Caco-2 (cell line): ENCODE measurements around the gene STK38L. TPM values are rescaled to one million over a fixed set of nuclear protein-coding genes. Genes with fewer than 3 reads are reported as not detected.

Experiments
- BruUV-seq: library from RNA; stranded (reverse); fragments of 400-500 nt; replicated peaks from 2 replicates; lab custom pipeline; 2021; lab: Mats Ljungman, UMichigan
- CTCF ChIA-PET: fragments of 300-600 bp; sonication (Branson Sonifier 250); formaldehyde crosslinking; loops from one replicate; lab custom pipeline; 2022; ENCODE audit warnings: antibody characterized with exemption; lab: Charles Lee
- POLR2A ChIA-PET: fragments of 300-600 bp; sonication (Branson Sonifier 250); formaldehyde crosslinking; loops from one replicate; lab custom pipeline; 2022; ENCODE audit warnings: antibody characterized with exemption; lab: Charles Lee
- DNase-seq, 2 experiments: peaks; one replicate each; pipeline versions ENCODE4 v3.0.0 to v3.0.0-alpha.2; 2020 to 2022
- H3K27me3 ChIP-seq: replicated peaks from 2 replicates; pipeline ENCODE4 v1.6.0; 2011; ENCODE audit warnings: low read length; ENCODE audit not compliant: control insufficient read depth, insufficient read depth
- H3K36me3 ChIP-seq: 2 replicates; pipeline ENCODE4 v1.5.1; 2011; ENCODE audit warnings: low read length; ENCODE audit not compliant: control insufficient read depth, insufficient read depth
- H3K4me1 ChIP-seq: fragments of 250-450 bp; sonication (Bioruptor Pico); 2 replicates; pipeline ENCODE4 v1.5.1; 2020; ENCODE audit warnings: mild to moderate bottlenecking
- H3K4me3 ChIP-seq: 2 replicates; pipeline ENCODE4 v1.5.1; 2011; ENCODE audit warnings: low read depth, mild to moderate bottlenecking, control low read depth, low read length
- H3K9me3 ChIP-seq: fragments of 250-450 bp; sonication (Bioruptor Pico); 2 replicates; pipeline ENCODE4 v1.5.1; 2020; ENCODE audit warnings: mild to moderate bottlenecking, moderate library complexity
- H3K27ac Mint-ChIP-seq: one replicate; pipeline ENCODE4 v1.8.0; 2022; ENCODE audit warnings: mixed read lengths; ENCODE audit not compliant: unreplicated experiment
- H3K27me3 Mint-ChIP-seq: one replicate; pipeline ENCODE4 v1.8.0; 2022; ENCODE audit warnings: mixed read lengths; ENCODE audit not compliant: insufficient read depth, unreplicated experiment
- H3K36me3 Mint-ChIP-seq: one replicate; pipeline ENCODE4 v1.8.0; 2022; ENCODE audit warnings: mild to moderate bottlenecking, mixed read lengths; ENCODE audit not compliant: insufficient read depth, unreplicated experiment
- H3K4me1 Mint-ChIP-seq: one replicate; pipeline ENCODE4 v1.8.0; 2022; ENCODE audit warnings: low read depth, mixed read lengths; ENCODE audit not compliant: unreplicated experiment
- H3K4me3 Mint-ChIP-seq: one replicate; pipeline ENCODE4 v1.8.0; 2022; ENCODE audit warnings: mild to moderate bottlenecking, moderate library complexity, mixed read lengths; ENCODE audit not compliant: unreplicated experiment
- H3K9me3 Mint-ChIP-seq: one replicate; pipeline ENCODE4 v1.8.0; 2022; ENCODE audit warnings: mixed read lengths; ENCODE audit not compliant: unreplicated experiment
- intact Hi-C: fragments of 100-400 bp; cut with micrococcal nuclease; formaldehyde crosslinking; loops from one replicate; pipeline ENCODE4 v1.10.0; 2022; ENCODE audit not compliant: unreplicated experiment
- total RNA-seq: library from RNA; stranded (reverse); gene quantifications from 2 replicates; pipeline ENCODE4 v1.2.3, GENCODE V29; 2022
- TF ChIP-seq, protein P1 (sequence below), 2 experiments: fragments of 200-600 bp in 1 of 2; IDR thresholded peaks; 1 replicate in 1 of 2; 2 replicates in 1 of 2; pipeline versions ENCODE4 v1.5.1 to v1.8.0; 2011 to 2022; ENCODE audit warnings: antibody characterized with exemption in 1 of 2, control low read depth in 1 of 2, inconsistent platforms in 1 of 2, low read depth in 1 of 2, low read length in 1 of 2, mild to moderate bottlenecking in 1 of 2, moderate library complexity in 1 of 2; ENCODE audit not compliant: insufficient read depth in 1 of 2, severe bottlenecking in 1 of 2, unreplicated experiment in 1 of 2

STK38L gene
- total RNA-seq, 1 experiment from 2014 or later, result 59.4 TPM

DNA sequence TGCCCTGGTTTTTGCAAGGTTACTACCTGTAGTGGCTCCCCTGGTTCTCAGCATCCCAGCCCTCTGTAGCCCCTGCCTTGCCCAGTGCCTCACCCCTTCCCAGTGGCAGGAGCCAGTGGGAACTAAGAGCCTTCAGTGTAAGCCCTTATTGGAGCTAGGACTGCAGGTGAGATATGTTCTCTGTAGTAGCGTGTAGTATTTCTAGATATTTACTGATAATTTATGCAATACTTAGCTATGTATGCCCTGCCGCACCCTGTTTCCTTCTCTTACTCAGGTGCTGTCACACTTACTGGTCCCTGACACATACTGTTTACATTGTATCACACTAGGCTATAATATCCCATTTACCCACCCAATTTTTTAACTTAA is 92.2 kb downstream of the STK38L start:
- H3K4me1 ChIP-seq, result peaks cover 26% of the 10 kb centered on the region
- no peak overlapping the region for H3K4me3 ChIP-seq
- no peak overlapping the region for H3K4me3 Mint-ChIP-seq

DNA sequence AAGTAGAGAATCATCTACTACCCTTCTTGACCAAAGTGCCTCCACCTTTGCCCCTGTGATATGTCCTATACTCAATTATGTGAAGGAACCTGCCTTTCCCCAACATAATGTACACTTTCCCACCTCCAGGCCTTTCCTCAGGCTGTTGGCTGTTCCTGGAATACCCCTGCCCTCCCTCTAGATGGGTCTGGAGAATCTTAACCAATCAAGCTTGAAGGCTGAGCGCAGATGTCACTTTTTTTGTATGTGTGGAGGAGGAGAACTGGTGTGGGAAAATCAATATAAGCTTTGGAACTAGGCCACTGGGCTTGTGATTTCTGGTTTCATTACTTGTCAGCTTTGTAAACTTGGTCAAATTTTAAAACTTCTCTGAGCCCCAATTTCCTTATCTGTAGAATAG is 93.3 kb downstream of the STK38L start:
- POLR2A ChIA-PET, result no interaction called here

More for the DNA sequence above, 92.2 kb downstream of the STK38L start:
- intact Hi-C loops, result no loop called here
- no peaks in the 10 kb centered on the region for H3K27me3 ChIP-seq
- no TSS peak for BruUV-seq
- Mint-ChIP-seq H3K36me3 (peaks cover 4% of the 10 kb centered on the region), H3K27ac (no peak overlapping the region), H3K4me1 (peaks cover 44% of the 10 kb centered on the region), H3K27me3 (no peaks in the 10 kb centered on the region), H3K9me3 (no peaks in the 10 kb centered on the region)
- TF ChIP-seq, protein P1, sequence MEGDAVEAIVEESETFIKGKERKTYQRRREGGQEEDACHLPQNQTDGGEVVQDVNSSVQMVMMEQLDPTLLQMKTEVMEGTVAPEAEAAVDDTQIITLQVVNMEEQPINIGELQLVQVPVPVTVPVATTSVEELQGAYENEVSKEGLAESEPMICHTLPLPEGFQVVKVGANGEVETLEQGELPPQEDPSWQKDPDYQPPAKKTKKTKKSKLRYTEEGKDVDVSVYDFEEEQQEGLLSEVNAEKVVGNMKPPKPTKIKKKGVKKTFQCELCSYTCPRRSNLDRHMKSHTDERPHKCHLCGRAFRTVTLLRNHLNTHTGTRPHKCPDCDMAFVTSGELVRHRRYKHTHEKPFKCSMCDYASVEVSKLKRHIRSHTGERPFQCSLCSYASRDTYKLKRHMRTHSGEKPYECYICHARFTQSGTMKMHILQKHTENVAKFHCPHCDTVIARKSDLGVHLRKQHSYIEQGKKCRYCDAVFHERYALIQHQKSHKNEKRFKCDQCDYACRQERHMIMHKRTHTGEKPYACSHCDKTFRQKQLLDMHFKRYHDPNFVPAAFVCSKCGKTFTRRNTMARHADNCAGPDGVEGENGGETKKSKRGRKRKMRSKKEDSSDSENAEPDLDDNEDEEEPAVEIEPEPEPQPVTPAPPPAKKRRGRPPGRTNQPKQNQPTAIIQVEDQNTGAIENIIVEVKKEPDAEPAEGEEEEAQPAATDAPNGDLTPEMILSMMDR (IDR thresholded peaks at IDR 0.05; ENCODE audit: insufficient read depth in 1 of 2, low read depth in 1 of 2, low read length in 1 of 2, severe bottlenecking in 1 of 2, unreplicated experiment in 1 of 2), result no peak
- peak in 1 of 2 experiments; percentile 27 for DNase-seq
- ChIA-PET POLR2A (no interaction called here), CTCF (no interaction called here)
- no peaks in the 10 kb centered on the region for H3K9me3 ChIP-seq
- no peaks in the 10 kb centered on the region for H3K36me3 ChIP-seq

GRCh38 chr12:27338473-27338872 is 94.4 kb downstream of the STK38L start:
- Mint-ChIP-seq H3K9me3 (no peaks in the 10 kb centered on the region), H3K36me3 (no peaks in the 10 kb centered on the region), H3K4me3 (no peak overlapping the region), H3K27me3 (no peaks in the 10 kb centered on the region), H3K27ac (no peak overlapping the region), H3K4me1 (peaks cover 31% of the 10 kb centered on the region)
- intact Hi-C loops, result no loop called here
- no peak overlapping the region for H3K4me3 ChIP-seq
- H3K36me3 ChIP-seq, result no peaks in the 10 kb centered on the region
- DNase-seq, result no peak
- peaks cover 15% of the 10 kb centered on the region for H3K4me1 ChIP-seq
- no peaks in the 10 kb centered on the region for H3K27me3 ChIP-seq
- H3K9me3 ChIP-seq, result no peaks in the 10 kb centered on the region
- TF ChIP-seq, protein P1 (IDR thresholded peaks at IDR 0.05; ENCODE audit: insufficient read depth in 1 of 2, low read depth in 1 of 2, low read length in 1 of 2, severe bottlenecking in 1 of 2, unreplicated experiment in 1 of 2), result no peak
- POLR2A ChIA-PET, result no interaction called here
- CTCF ChIA-PET, result no interaction called here
- BruUV-seq, result no TSS peak

More for the DNA sequence above, 93.3 kb downstream of the STK38L start:
- no peaks in the 10 kb centered on the region for H3K9me3 Mint-ChIP-seq
- H3K27me3 Mint-ChIP-seq, result no peaks in the 10 kb centered on the region
- TF ChIP-seq, protein P1 (IDR thresholded peaks at IDR 0.05; ENCODE audit: insufficient read depth in 1 of 2, low read depth in 1 of 2, low read length in 1 of 2, severe bottlenecking in 1 of 2, unreplicated experiment in 1 of 2), result no peak
- BruUV-seq, result no TSS peak
- Histone ChIP-seq H3K9me3 (no peaks in the 10 kb centered on the region), H3K27me3 (no peaks in the 10 kb centered on the region), H3K36me3 (no peaks in the 10 kb centered on the region), H3K4me1 (peaks cover 15% of the 10 kb centered on the region), H3K4me3 (no peak overlapping the region)
- DNase-seq, result peak in 1 of 2 experiments; percentile 20
- intact Hi-C loops, result no loop called here
- CTCF ChIA-PET, result no interaction called here
- H3K4me1 Mint-ChIP-seq, result peaks cover 33% of the 10 kb centered on the region
- no peaks in the 10 kb centered on the region for H3K36me3 Mint-ChIP-seq
- no peak overlapping the region for H3K4me3 Mint-ChIP-seq
- no peak overlapping the region for H3K27ac Mint-ChIP-seq
